Stimulated activated naive CD8-positive, alpha-beta T cell treated with anti-CD3 and anti-CD28 coated beads, Interleukin-15, amount 100 ng/mL, for 72 hours (primary cell): Measurements from ENCODE around the gene CCDC6.

Source experiments
- ATAC-seq: fragments of 150-1000 bp; cut with Tn5 transposase; 2 replicates; pipeline ENCODE4 v1.10.0; 2021; ENCODE audit warnings: mild to moderate bottlenecking, moderate library complexity
- DNase-seq, 2 donors: peaks; one replicate each; pipeline ENCODE4 v3.0.0; 2021 to 2022
- H3K27ac Mint-ChIP-seq, 2 donors: one replicate each; pipeline ENCODE4 v1.8.0; 2022; ENCODE audit warnings: mild to moderate bottlenecking in 2 of 2, mixed read lengths in 2 of 2, moderate library complexity in 2 of 2
- H3K27me3 Mint-ChIP-seq: one replicate; pipeline ENCODE4 v1.8.0; 2022; ENCODE audit warnings: mixed read lengths
- H3K4me1 Mint-ChIP-seq: one replicate; pipeline ENCODE4 v1.8.0; 2022; ENCODE audit warnings: mild to moderate bottlenecking, mixed read lengths
- H3K4me3 Mint-ChIP-seq, 2 donors: one replicate each; pipeline ENCODE4 v1.8.0; 2022; ENCODE audit warnings: mild to moderate bottlenecking in 2 of 2, mixed read lengths in 2 of 2, moderate library complexity in 1 of 2
- H3K9me3 Mint-ChIP-seq, 2 donors: one replicate each; pipeline ENCODE4 v1.8.0; 2022; ENCODE audit warnings: mixed read lengths in 2 of 2

Gene CCDC6

DNA sequence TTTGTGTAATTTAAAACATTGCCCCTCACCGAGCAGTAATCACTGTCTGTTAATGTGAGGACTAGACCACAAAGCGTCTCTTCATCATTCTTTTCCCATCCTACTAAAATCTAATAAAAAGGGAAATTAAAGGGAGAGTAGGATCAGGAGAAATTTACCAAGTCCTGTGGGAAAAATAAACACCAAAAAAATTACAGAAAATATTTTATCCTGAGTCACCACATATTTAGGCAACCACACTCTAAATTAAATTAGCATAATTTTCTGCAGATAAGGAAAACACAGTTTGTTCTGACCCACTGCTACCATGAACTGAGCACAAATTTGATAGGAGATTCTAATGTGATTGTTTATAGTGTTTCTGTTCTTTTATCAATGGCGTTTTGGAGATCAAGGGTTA, 49.3 kb downstream of the CCDC6 start:
- Mint-ChIP-seq H3K4me1 (peaks cover 34% of the 10 kb centered on the region), H3K4me3 (no peak overlapping the region), H3K27ac (no peak overlapping the region), H3K27me3 (no peaks in the 10 kb centered on the region), H3K9me3 (peaks cover 5 to 12% of the 10 kb centered on the region in 2 donors)
- DNase-seq: no peak
- ATAC-seq: no peak

DNA sequence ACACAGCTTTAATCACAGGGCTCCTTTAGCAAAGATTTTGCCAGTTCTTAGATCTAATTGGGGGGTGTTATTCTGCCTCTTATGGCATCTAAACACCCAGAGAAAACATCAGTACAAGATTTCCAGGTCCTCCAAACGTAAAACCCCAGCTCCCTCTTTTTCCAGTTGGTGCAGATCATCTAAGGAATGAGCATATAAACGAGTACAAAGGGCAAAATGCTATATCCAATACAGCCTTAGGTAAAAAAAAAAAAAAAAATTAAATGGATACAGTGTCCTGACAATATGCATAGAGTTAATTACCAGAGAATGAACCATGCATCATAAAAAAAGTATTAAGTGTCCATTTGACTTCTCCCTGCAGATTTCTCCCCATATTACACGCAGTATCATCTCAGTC, 50.3 kb downstream of the CCDC6 start:
- H3K4me1 Mint-ChIP-seq: peaks cover 34% of the 10 kb centered on the region
- peaks cover 5 to 6% of the 10 kb centered on the region in 2 donors for H3K9me3 Mint-ChIP-seq
- no peak for DNase-seq
- ATAC-seq: no peak
- H3K27me3 Mint-ChIP-seq: no peaks in the 10 kb centered on the region
- no peak overlapping the region for H3K4me3 Mint-ChIP-seq
- H3K27ac Mint-ChIP-seq: no peak overlapping the region

DNA sequence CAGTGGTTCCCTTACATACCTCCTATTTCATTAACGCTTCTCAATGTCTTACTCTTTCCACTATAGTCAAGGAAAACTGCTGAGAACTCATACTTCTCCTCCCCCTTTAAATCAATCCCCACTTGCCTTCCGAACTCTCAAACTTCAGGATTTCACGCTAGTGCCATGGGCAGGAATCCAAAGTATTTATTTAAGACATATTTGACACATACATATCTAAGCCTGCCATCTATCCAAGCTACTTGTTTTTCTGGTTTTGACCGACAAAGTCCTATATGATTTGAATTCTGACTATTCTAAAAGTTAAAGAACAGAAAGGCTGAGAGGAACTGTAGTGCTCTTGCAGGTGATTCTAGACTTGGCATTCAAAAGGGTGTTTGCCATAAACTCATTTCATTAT, 51.8 kb downstream of the CCDC6 start:
- H3K4me3 Mint-ChIP-seq: no peak overlapping the region

DNA sequence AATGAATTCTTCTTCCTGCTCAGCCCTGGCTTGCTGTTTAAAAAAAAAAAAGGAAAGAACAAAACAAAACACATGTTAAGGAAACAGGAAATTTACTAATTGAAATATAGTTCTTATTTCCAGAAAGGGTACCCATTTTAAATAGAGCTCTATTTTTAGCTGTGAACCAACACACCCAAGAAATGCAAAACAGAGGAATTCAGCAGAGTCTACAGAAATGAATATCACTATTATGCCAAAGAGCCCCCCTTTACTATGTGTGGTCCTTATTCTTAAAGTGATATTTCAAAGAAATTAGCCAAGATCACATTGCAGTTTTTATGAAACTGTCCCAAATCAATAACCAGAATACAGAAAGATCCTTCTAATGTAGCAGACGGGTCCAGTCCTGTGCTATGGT, 53.7 kb downstream of the CCDC6 start:
- Mint-ChIP-seq H3K27ac (no peak overlapping the region), H3K4me1 (peaks cover 27% of the 10 kb centered on the region), H3K27me3 (no peaks in the 10 kb centered on the region), H3K9me3 (no peaks in the 10 kb centered on the region), H3K4me3 (no peak overlapping the region)
- DNase-seq: no peak
- ATAC-seq: no peak

More for the DNA sequence above, 51.8 kb downstream of the CCDC6 start:
- Mint-ChIP-seq H3K9me3 (peaks cover 3 to 4% of the 10 kb centered on the region in 2 donors), H3K27me3 (no peaks in the 10 kb centered on the region), H3K4me1 (peaks cover 31% of the 10 kb centered on the region), H3K27ac (no peak overlapping the region)
- no peak for ATAC-seq
- DNase-seq: no peak

DNA sequence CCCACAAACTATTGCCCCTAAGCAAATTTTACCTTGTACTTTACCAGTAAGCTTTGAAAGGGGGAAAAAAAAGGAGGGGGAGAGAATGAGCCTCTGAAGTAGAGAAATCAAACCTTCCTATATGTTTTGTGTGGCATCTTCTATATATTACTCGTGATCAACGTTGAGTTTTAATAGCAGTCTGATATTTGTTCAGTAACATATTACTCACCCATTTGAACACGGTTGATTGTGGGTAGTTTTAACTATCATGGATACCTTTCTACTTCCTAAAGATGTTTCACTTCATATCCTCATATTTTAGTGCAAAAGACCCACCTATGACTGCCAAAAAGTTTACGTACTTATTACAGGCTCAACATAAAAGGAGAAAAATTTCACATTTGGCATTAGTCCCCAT, 54.5 kb downstream of the CCDC6 start:
- H3K27me3 Mint-ChIP-seq: no peaks in the 10 kb centered on the region
- peaks cover 28% of the 10 kb centered on the region for H3K4me1 Mint-ChIP-seq
- ATAC-seq (no peak), DNase-seq (no peak)
- H3K27ac Mint-ChIP-seq: no peak overlapping the region
- H3K9me3 Mint-ChIP-seq: no peaks in the 10 kb centered on the region
- H3K4me3 Mint-ChIP-seq: no peak overlapping the region

DNA sequence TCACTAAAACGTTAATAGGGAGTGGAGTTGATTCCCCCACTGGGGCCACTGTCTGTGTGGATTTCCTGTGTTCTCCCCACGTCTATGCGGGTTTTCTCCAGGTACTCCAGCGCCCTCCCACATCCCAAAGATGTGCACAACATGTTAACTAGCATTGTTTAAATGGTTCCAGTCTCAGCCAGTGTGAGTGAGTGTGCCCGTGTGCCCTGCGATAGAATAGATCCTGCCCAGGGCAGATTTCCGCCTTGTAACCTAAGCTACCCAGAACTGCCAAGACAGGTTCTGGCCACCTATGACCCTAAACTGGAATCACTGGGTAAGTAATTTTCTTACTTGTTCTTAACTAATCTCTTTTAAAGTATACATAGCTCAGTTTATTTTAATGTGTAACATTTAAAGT, 58.5 kb downstream of the CCDC6 start:
- no peak for ATAC-seq

DNA sequence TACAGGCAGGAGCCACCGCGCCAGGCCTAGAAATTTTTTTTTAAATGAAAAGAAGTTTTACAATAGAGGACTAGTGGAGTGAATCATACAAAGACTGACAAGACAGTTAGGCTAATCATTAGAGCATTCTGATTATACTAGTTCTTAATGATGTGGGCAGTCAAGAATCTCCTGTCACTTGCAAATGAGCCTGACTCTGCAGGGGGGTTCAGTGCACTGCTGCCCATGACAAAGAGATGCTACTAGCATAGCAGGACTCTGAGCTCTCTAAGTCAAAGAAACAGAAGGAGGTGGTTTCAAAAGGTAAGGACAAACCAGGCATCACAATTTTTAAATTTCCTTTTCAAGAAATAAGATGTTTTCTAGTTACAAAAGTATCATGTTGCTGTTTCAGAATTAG, 59.0 kb downstream of the CCDC6 start:
- ATAC-seq (no peak), DNase-seq (no peak)
- no peak overlapping the region for H3K27ac Mint-ChIP-seq
- H3K4me1 Mint-ChIP-seq: peaks cover 7% of the 10 kb centered on the region
- H3K9me3 Mint-ChIP-seq: no peaks in the 10 kb centered on the region
- no peak overlapping the region for H3K4me3 Mint-ChIP-seq
- H3K27me3 Mint-ChIP-seq: no peaks in the 10 kb centered on the region

More for the DNA sequence above, 58.5 kb downstream of the CCDC6 start:
- Mint-ChIP-seq H3K27me3 (no peaks in the 10 kb centered on the region), H3K9me3 (no peaks in the 10 kb centered on the region), H3K4me1 (peaks cover 12% of the 10 kb centered on the region), H3K27ac (no peak overlapping the region), H3K4me3 (no peak overlapping the region)
- no peak for DNase-seq

DNA sequence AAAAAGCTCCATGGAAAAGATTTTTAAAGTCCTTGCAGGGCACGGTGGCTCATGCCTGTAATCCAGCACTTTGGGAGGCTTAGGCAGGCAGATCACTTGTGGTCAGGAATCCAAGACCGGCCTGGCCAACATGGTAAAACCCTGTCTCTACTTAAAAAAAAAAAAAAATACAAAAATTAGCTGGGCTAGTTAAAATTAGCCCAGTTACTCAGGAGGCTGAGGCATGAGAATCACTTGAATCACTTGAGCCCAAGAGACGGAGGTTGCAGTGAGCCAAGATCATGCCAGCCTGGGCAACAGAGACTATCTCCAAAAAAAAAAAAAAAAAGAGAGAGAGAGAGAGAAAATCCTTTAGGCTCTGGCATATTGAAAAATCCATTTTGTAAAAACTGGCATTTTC, 61.9 kb downstream of the CCDC6 start:
- no peak overlapping the region for H3K27ac Mint-ChIP-seq
- no peak for ATAC-seq
- H3K27me3 Mint-ChIP-seq: no peaks in the 10 kb centered on the region
- DNase-seq: no peak
- no peak overlapping the region for H3K4me3 Mint-ChIP-seq
- peaks cover 5% of the 10 kb centered on the region for H3K4me1 Mint-ChIP-seq
- H3K9me3 Mint-ChIP-seq: no peaks in the 10 kb centered on the region

DNA sequence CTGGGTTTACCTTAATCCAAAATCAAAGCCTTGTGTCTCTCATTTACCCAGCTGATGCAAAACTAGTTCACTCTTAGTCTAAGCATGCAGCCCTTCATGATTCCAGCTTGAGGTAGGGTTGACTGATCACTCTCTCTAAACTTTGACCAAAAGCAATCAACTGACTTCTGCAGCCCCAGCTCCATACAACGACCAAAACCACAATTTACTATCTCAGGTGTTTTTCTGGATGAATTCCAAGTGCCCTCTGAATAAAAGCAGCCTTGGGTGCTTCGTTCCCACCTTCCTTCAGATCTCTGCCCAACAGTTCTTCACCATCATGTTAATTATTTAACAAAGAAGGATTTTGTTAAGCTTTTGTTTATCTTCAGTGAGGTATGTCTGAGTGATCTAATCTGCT, 62.6 kb downstream of the CCDC6 start:
- H3K4me3 Mint-ChIP-seq: no peak overlapping the region
- H3K27ac Mint-ChIP-seq: no peak overlapping the region
- H3K4me1 Mint-ChIP-seq: peaks cover 8% of the 10 kb centered on the region
- DNase-seq (no peak), ATAC-seq (no peak)
- H3K9me3 Mint-ChIP-seq: no peaks in the 10 kb centered on the region
- H3K27me3 Mint-ChIP-seq: no peaks in the 10 kb centered on the region

DNA sequence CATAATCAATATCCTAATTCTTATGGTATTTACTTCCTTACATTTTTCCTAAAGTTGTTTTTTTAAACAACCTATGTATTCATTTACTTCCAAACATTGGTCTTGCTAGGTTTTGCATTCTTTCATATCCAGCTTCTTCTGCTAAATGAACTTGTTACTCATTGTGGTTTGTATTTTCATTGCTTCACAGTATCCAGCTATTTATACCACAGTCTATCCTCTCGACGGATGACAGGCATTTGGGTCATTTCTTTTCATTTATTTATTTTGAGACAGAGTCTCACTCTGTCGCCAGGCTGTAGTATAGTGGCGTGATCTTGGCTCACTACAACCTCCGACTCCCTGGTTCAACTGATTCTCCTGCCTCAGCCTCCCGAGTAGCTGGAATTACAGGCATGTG, 66.8 kb downstream of the CCDC6 start:
- DNase-seq (no peak), ATAC-seq (no peak)
- no peak overlapping the region for H3K4me3 Mint-ChIP-seq
- H3K27ac Mint-ChIP-seq: no peak overlapping the region
- H3K27me3 Mint-ChIP-seq: no peaks in the 10 kb centered on the region
- no peaks in the 10 kb centered on the region for H3K9me3 Mint-ChIP-seq
- peaks cover 22% of the 10 kb centered on the region for H3K4me1 Mint-ChIP-seq

DNA sequence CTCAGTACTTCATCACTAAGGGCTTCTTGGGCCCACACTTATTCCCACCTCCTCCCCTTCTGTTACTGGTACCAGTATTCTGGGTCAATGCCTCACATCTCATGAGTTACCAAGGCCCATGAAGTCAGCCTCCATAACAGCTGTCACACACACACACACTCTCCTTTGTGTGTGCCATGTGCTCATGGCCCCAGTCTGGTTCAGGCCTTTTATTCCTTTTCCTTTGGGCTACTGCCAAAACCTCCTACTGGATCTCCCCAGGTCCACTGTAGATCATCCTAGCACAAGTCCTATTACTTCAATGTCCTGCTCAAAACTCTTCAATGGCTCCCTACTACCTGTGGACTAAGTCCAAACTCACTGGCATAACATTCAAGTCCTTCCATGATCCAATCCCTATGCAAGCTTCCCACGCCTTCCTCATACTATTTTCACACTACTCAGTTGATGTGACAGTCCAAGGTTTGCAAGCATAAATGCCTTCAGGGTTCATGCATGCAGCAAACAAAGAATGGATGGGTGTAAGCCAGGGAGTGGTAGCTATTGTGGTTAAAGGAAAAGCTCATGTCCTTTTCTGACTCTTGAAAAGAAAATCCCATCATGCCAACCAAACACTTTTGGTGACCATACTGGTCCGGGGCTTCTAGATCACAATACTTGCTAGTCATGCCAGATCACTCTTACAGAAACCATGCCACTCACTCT, 68.1 kb downstream of the CCDC6 start:
- Mint-ChIP-seq H3K27me3 (no peaks in the 10 kb centered on the region), H3K4me1 (peaks cover 22% of the 10 kb centered on the region), H3K9me3 (no peaks in the 10 kb centered on the region), H3K27ac (no peak overlapping the region), H3K4me3 (no peak overlapping the region)
- ATAC-seq (no peak), DNase-seq (no peak)

DNA sequence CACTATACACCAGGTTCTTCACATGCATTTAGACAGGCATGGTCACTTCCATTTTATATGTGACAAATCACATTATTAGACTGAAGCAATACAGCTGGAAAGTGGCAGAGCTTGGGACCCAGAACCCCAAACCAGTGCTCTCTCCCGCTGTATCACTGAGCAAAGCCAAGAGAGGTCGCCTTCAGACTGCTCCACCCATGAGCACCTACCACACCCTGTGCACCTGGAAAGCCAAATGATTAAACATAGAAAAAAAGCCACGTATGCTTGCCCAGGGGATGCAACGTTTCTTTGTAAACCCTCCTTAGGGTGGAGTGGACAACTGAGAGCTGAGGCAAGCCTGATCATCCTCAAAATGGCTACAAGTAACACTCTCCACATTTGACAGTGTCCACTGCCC, 72.5 kb downstream of the CCDC6 start:
- H3K4me3 Mint-ChIP-seq: no peak overlapping the region
- H3K27ac Mint-ChIP-seq: peak overlapping the region in 1 of 2 donors; percentile 59

DNA sequence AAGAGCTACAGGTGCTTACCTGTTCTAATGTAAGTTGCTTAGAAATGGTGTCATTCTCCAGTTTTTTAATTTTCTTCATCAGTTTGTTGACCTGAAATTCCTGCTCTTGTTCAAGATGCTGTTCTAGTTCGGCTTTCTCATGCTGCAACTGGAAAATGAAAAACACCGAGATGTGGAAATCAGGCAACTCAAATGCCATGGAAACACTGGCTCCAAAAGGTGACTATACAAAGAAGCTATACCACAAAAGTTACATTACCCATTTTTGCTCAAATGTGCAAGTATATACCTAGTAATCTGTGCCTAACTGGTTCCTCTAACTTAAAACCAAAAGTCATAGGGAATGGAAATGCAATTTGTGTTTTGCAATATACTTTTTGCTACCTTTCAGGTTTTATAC, 73.8 kb downstream of the CCDC6 start:
- Mint-ChIP-seq H3K4me3 (no peak overlapping the region), H3K27ac (no peak overlapping the region), H3K9me3 (no peaks in the 10 kb centered on the region), H3K27me3 (no peaks in the 10 kb centered on the region), H3K4me1 (peaks cover 39% of the 10 kb centered on the region)
- ATAC-seq (no peak), DNase-seq (no peak)

More for the DNA sequence above, 72.5 kb downstream of the CCDC6 start:
- no peak for ATAC-seq
- Mint-ChIP-seq H3K27me3 (no peaks in the 10 kb centered on the region), H3K9me3 (no peaks in the 10 kb centered on the region), H3K4me1 (peaks cover 44% of the 10 kb centered on the region)
- DNase-seq: no peak

DNA sequence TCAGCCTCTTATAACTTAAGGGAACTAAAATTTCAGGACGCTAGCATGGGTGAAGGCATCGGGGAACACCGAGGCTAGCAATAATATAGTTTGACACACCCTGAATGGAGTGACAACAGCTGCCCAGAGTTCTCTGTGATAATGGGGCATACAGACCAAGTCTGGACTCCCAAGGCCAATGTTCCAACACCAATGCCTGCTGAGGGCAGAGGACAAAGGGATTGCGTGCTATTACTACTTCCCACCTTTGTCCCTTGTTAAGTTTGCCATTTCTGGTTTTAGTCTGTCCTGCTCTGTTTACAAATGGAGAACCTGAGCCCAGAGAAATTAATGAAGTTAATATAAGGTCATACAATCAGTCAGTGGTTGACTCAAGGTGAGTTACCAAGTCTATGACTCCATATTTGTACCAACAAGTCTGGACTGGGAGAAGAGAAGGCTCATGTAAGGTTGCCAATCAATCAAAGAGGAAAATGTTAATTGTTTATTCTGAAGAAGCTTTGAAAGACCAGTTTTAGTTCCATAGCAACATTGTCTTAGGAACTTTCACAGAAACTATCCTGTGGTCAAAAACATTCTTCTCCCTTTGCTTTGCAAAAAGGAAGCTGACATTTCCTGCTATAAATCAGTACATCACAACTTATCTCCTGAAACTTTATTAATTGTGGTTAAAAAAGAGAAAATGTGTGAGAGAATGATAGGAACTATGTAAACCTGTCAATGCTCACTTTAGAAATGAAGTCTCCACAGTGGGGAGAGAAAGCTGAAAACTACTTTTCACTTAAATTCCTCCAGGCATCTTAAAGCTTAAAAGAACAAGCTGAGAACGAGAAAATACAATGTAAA, 74.5 kb downstream of the CCDC6 start:
- no peak for ATAC-seq
- H3K9me3 Mint-ChIP-seq: no peaks in the 10 kb centered on the region
- H3K27me3 Mint-ChIP-seq: no peaks in the 10 kb centered on the region
- H3K4me3 Mint-ChIP-seq: no peak overlapping the region
- H3K27ac Mint-ChIP-seq: no peak overlapping the region
- no peak for DNase-seq
- peaks cover 41% of the 10 kb centered on the region for H3K4me1 Mint-ChIP-seq

DNA sequence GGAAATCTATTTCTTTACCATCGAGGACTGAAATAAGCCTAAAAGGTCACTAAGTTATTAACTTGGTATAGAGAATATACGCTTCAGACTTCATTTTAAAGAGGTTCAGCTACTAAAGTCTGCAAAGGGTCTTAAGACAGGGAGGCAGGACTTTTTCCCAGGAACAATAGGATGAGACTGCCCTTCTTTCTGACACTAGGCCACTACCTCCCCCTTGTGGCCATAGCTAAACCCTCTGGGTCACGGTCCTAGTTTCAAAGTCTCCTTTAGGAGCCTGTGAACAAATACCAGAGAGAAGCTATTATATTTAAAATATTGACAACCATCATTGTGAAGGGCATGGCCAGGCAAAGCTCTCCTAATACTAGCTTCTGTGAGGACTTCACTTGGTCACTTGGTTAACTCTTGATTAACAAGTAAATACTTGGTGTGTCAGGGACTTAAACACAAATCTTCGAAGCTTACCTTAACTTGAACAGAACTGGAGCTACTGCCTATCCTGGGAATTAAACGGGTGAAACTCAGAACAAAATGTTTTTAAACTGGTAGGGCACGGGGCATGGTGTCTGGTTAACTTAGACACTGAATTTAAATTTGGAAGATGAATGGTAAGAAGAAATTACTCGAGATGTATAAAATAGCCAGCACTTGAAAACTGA, 75.6 kb downstream of the CCDC6 start:
- Mint-ChIP-seq H3K4me3 (no peak overlapping the region), H3K27ac (no peak overlapping the region)
- no peak for ATAC-seq

DNA sequence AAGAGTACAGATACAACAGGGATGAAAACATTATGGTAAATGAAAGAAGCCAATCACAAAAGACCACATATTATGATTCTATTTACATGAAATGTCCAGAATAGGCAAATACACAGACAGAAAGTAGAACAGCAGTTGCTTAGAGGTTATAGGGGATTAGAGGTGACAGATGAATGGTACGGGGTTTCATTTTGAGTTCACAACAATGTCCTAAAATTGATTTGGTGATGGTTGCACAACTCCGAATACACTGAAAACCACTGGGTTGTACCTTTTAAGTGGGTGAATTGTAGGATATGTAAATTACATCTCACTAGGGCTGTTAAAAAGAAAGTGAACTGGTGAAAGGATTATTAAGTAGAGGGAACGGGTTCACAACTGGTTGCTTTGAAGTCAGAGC, 76.8 kb downstream of the CCDC6 start:
- Mint-ChIP-seq H3K4me1 (peaks cover 38% of the 10 kb centered on the region), H3K4me3 (peak overlapping the region in 1 of 2 donors; percentile 10), H3K9me3 (peaks cover 0 to 7% of the 10 kb centered on the region in 2 donors), H3K27me3 (no peaks in the 10 kb centered on the region), H3K27ac (no peak overlapping the region)
- DNase-seq (no peak), ATAC-seq (peak; percentile 86)

More for the DNA sequence above, 75.6 kb downstream of the CCDC6 start:
- H3K27me3 Mint-ChIP-seq: no peaks in the 10 kb centered on the region
- H3K4me1 Mint-ChIP-seq: peaks cover 46% of the 10 kb centered on the region
- no peak for DNase-seq
- H3K9me3 Mint-ChIP-seq: peaks cover 0 to 7% of the 10 kb centered on the region in 2 donors
